GM12878 (cell line): ENCODE results near the gene SLC4A5. TPM values are rescaled to one million over a fixed set of nuclear protein-coding genes. Genes with fewer than 3 reads are reported as not detected.

Experiments
- ATAC-seq: fragments of 200-7000 bp; cut with Tn5 transposase; 3 replicates; pipeline ENCODE4 v1.9.1; 2020; ENCODE audit warnings: mild to moderate bottlenecking, moderate library complexity
- BruUV-seq: library from RNA; stranded (reverse); fragments of 400-500 nt; replicated peaks from 2 replicates; lab custom pipeline; 2021; lab: Mats Ljungman, UMichigan
- CTCF ChIA-PET: fragments of 300-600 bp; sonication (Branson Sonifier 250); formaldehyde crosslinking; extraction: SDS; loops from one replicate; lab custom pipeline; 2021; ENCODE audit warnings: inconsistent platforms; lab: Yijun Ruan, JAX
- POLR2A ChIA-PET: fragments of 350-600 bp; formaldehyde crosslinking; extraction: SDS; loops from one replicate; lab custom pipeline; 2021; ENCODE audit warnings: inconsistent platforms; lab: Charles Lee
- RAD21 ChIA-PET: fragments of 300-600 bp; sonication (Branson Sonifier 250); formaldehyde crosslinking; loops from one replicate; lab custom pipeline; 2023; ENCODE audit warnings: antibody characterized with exemption; ENCODE audit not compliant: unreplicated experiment; lab: Charles Lee
- SMC1A ChIA-PET: fragments of 300-600 bp; sonication (Branson Sonifier 250); formaldehyde crosslinking; loops from one replicate; lab custom pipeline; 2023; ENCODE audit not compliant: unreplicated experiment, uncharacterized antibody; lab: Charles Lee
- DNase-seq: peaks from one replicate; pipeline ENCODE4 v3.0.0-alpha.2; 2011; ENCODE audit warnings: low read depth, low spot score
- FAIRE-seq: peaks from 3 replicates; lab custom pipeline; 2011; peaks lifted over from hg19 to GRCh38; lab: Jason Lieb, UNC
- H2AFZ ChIP-seq: 2 replicates; pipeline ENCODE4 v1.6.0; 2011; ENCODE audit warnings: low read depth, low read length, control low read depth; ENCODE audit not compliant: control insufficient read depth
- H3K27ac ChIP-seq: 2 replicates; pipeline ENCODE4 v1.5.1; 2011; ENCODE audit warnings: control low read depth; ENCODE audit not compliant: control insufficient read depth, insufficient read depth
- H3K27me3 ChIP-seq, 2 experiments: replicated peaks in 1 of 2; 2 replicates each; pipeline versions ENCODE4 v1.6.0 to v1.6.1; 2011; ENCODE audit warnings: low read length in 1 of 2; ENCODE audit not compliant: control insufficient read depth in 2 of 2, insufficient read depth in 2 of 2
- H3K36me3 ChIP-seq, 2 experiments: 2 replicates each; pipeline ENCODE4 v1.5.1; 2011; ENCODE audit warnings: low read length in 1 of 2; ENCODE audit not compliant: control insufficient read depth in 2 of 2, insufficient read depth in 2 of 2
- H3K4me1 ChIP-seq: 2 replicates; pipeline ENCODE4 v1.6.1; 2011; ENCODE audit warnings: mild to moderate bottlenecking, low read length, moderate library complexity, mixed read lengths; ENCODE audit not compliant: control insufficient read depth, insufficient read depth
- H3K4me2 ChIP-seq: 2 replicates; pipeline ENCODE4 v1.6.0; 2011; ENCODE audit warnings: control low read depth; ENCODE audit not compliant: control insufficient read depth, insufficient read depth
- H3K4me3 ChIP-seq: fragments of 200-600 bp; sonication (generic); 2 replicates; pipeline ENCODE4 v1.5.1; 2016
- H3K79me2 ChIP-seq: 2 replicates; pipeline ENCODE4 v1.6.0; 2011; ENCODE audit warnings: low read length; ENCODE audit not compliant: control insufficient read depth, insufficient read depth
- H3K9ac ChIP-seq: 2 replicates; pipeline ENCODE4 v1.8.0; 2011; ENCODE audit warnings: low read length, control low read depth, mixed read lengths; ENCODE audit not compliant: control insufficient read depth, insufficient read depth
- H3K9me3 ChIP-seq: replicated peaks from 3 replicates; pipeline ENCODE4 v1.5.1; 2011; ENCODE audit warnings: mild to moderate bottlenecking, low read length; ENCODE audit not compliant: control insufficient read depth, insufficient read depth
- H4K20me1 ChIP-seq: 2 replicates; pipeline ENCODE4 v1.6.0; 2011; ENCODE audit not compliant: control insufficient read depth, insufficient read depth
- CHD1 ChIP-seq: IDR thresholded peaks from 2 replicates; pipeline ENCODE4 v1.6.1; 2012; ENCODE audit warnings: low read depth, low read length, improper control_type of control experiment
- CREB1 ChIP-seq: IDR thresholded peaks from 2 replicates; pipeline ENCODE4 v1.6.1; 2012; ENCODE audit warnings: low read depth, mild to moderate bottlenecking, inconsistent platforms
- EED ChIP-seq: sonication (generic); IDR thresholded peaks from 2 replicates; pipeline ENCODE4 v1.6.1; 2016; ENCODE audit warnings: antibody characterized with exemption, low read depth
- FOXK2 ChIP-seq: fragments of 450-650 bp; IDR thresholded peaks from 2 replicates; pipeline ENCODE4 v1.6.1; 2017; ENCODE audit warnings: mild to moderate bottlenecking, moderate library complexity
- JUND ChIP-seq: IDR thresholded peaks from 2 replicates; pipeline ENCODE4 v1.6.1; 2012; ENCODE audit warnings: low read depth, mild to moderate bottlenecking, low read length, improper control_type of control experiment, moderate library complexity
- NR2C1 ChIP-seq: fragments of 450-650 bp; IDR thresholded peaks from 2 replicates; pipeline ENCODE4 v1.6.1; 2017; ENCODE audit warnings: antibody characterized with exemption, mild to moderate bottlenecking, moderate library complexity
- NR2F1 ChIP-seq: fragments of 450-650 bp; conservative IDR thresholded peaks from 2 replicates; pipeline ENCODE4 v1.6.1; 2017; ENCODE audit warnings: mild to moderate bottlenecking
- POLR2A ChIP-seq: IDR thresholded peaks from 2 replicates; pipeline ENCODE4 v1.6.1; 2011; ENCODE audit warnings: low read depth, mild to moderate bottlenecking, low read length
- POLR2AphosphoS5 ChIP-seq: IDR thresholded peaks from 2 replicates; pipeline ENCODE4 v1.6.1; 2011; ENCODE audit warnings: mild to moderate bottlenecking, low read length, inconsistent platforms
- RELB ChIP-seq: fragments of 450-650 bp; IDR thresholded peaks from 2 replicates; pipeline ENCODE4 v1.6.1; 2017; ENCODE audit warnings: low read depth, mild to moderate bottlenecking, moderate library complexity
- RFX5 ChIP-seq: IDR thresholded peaks from 2 replicates; pipeline ENCODE4 v1.6.1; 2011; ENCODE audit warnings: low read depth, low read length, improper control_type of control experiment
- WGBS: methylation state at CpG from one replicate; pipeline ENCODE4 v1.1.6; 2016; ENCODE audit warnings: low lambda C conversion rate; ENCODE audit not compliant: insufficient replicate concordance, insufficient coverage; ENCODE audit errors: missing lambda C conversion rate; 5-methylcytosine and 5-hydroxymethylcytosine counted together
- in situ Hi-C: fragments of 300-500 bp; cut with MboI; formaldehyde crosslinking; loops from 9 replicates; pipeline ENCODE4 v1.14.3; 2018; ENCODE audit warnings: mixed read lengths
- intact Hi-C: fragments of 100-400 bp; cut with micrococcal nuclease; formaldehyde crosslinking; loops from one replicate; pipeline ENCODE4 v1.14.2; 2022; ENCODE audit not compliant: unreplicated experiment
- polyA plus RNA-seq, 11 experiments: library from polyadenylated mRNA; depleted of rRNA in 4 of 11; unstranded in 6 of 11; stranded (reverse) in 5 of 11; fragments of >200 nt; fragmentation: Nextera tagmentation in 4 of 11; fragmentation: Illumina TruSeq in 1 of 11; extraction: Ambion mirVana in 4 of 11; extraction: Trizol in 1 of 11; gene quantifications; 1 replicate in 1 of 11; 2 replicates in 10 of 11; pipeline versions ENCODE4 v1.2.1 to v1.2.3, GENCODE V29; 2011 to 2016; ENCODE audit warnings: inconsistent platforms in 2 of 11, missing spikeins in 2 of 11, low read depth in 1 of 11
- total RNA-seq, 4 experiments: library from RNA; depleted of rRNA in 3 of 4; stranded (reverse); fragments of >200 nt in 3 of 4; fragmentation: Illumina TruSeq in 1 of 4; extraction: Trizol in 1 of 4; gene quantifications; 2 replicates each; pipeline versions ENCODE4 v1.2.1 to v1.2.3, GENCODE V29; 2013 to 2021

SLC4A5 gene
- total and polyA plus RNA-seq, 10 of the 15 experiments (the other 5 are each of a cell fraction or from before 2014, with no cell fraction given) = 0.15 to 4.7 (median 1.6) TPM

GRCh38 chr2:74219846-74220486 lies 123.2 kb downstream of the SLC4A5 start:
- ATAC-seq (no peak), DNase-seq (no peak), FAIRE-seq (no peak)
- 81% methylated on average over 5 of the region's 5 CpGs for WGBS
- ChIA-PET POLR2A (no interaction called here), SMC1A (no interaction called here), CTCF (interaction anchor here (1.5 kb wide), 1 partner anchor 30 kb away, joined by 4 read pairs; no protein-coding TSS in a partner anchor), RAD21 (no interaction called here)
- H3K4me2 ChIP-seq = no peak overlapping the region
- no peaks in the 10 kb centered on the region for H3K9me3 ChIP-seq
- peaks cover 3 to 21% of the 10 kb centered on the region in 2 experiments; a peak in 3 of 4 replicates for H3K36me3 ChIP-seq
- no TSS peak for BruUV-seq
- no peaks in the 10 kb centered on the region for H3K79me2 ChIP-seq
- no peak overlapping the region for H2AFZ ChIP-seq
- H3K4me3 ChIP-seq = no peak overlapping the region
- H3K27ac ChIP-seq = no peak overlapping the region
- intact Hi-C loops (no loop called here), in situ Hi-C loops (no loop called here)
- H3K27me3 ChIP-seq = no peaks in the 10 kb centered on the region
- H4K20me1 ChIP-seq = no peaks in the 10 kb centered on the region
- no peak overlapping the region for H3K9ac ChIP-seq
- no peak for TF ChIP-seq EED
- peak; percentile 23; the same call in 1 of the 2 replicates for TF ChIP-seq POLR2AphosphoS5
- TF ChIP-seq FOXK2 = no peak
- TF ChIP-seq POLR2A = 0 out of 2 replicates have a peak, but pooled peaks have one; percentile 33
- no peaks in the 10 kb centered on the region for H3K4me1 ChIP-seq

DNA sequence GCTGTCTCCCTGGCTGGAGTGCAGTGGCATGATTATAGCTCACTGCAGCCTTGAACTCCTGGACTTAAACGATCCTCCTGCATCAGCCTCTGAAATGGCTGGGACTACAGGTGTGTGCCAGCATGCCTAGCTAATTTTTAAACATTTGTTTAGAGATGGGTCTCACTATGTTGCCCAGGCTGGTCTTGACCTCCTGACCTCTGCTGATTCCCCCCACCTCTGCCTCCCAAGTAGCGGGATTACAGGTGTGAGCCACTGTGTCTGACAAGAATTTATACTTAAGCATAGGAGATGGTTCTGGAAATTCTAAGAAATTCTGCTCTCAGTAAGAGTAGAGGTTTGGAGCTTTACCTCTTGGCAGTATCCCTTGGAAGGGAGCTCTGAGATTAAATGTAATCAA lies 126.6 kb downstream of the SLC4A5 start:
- no peaks in the 10 kb centered on the region; the same call in 1 of the 2 replicates for H3K4me1 ChIP-seq
- TF ChIP-seq JUND (no peak), RFX5 (no peak), CREB1 (no peak), NR2F1 (peak; percentile 55; the same call in 1 of the 2 replicates), NR2C1 (no peak), RELB (no peak), CHD1 (no peak)
- DNase-seq (no peak), FAIRE-seq (no peak), ATAC-seq (no peak)
- intact Hi-C loops = no loop called here
- H3K4me2 ChIP-seq = no peak overlapping the region
- peaks cover 8 to 37% of the 10 kb centered on the region in 2 experiments for H3K36me3 ChIP-seq
- CTCF ChIA-PET = interaction anchor here (1.2 to 1.6 kb wide), 7 partner anchors 10 to 70 kb away, joined by 3 to 12 read pairs (median 4); no protein-coding TSS in a partner anchor
- POLR2A ChIA-PET = interaction anchor here (0.7 kb wide), 1 partner anchor 16 kb away, joined by 4 read pairs; no protein-coding TSS in a partner anchor
- H3K4me3 ChIP-seq = no peak overlapping the region
- H4K20me1 ChIP-seq = no peaks in the 10 kb centered on the region
- SMC1A ChIA-PET = interaction anchor here (1.0 to 1.9 kb wide), 6 partner anchors 9 to 390 kb away, joined by 3 to 11 read pairs (median 4); no protein-coding TSS in a partner anchor
- in situ Hi-C loops = no loop called here
- H3K79me2 ChIP-seq = no peaks in the 10 kb centered on the region
- H3K9me3 ChIP-seq = no peaks in the 10 kb centered on the region
- no TSS peak for BruUV-seq
- RAD21 ChIA-PET = interaction anchor here (0.6 to 2.9 kb wide), 3 partner anchors 12 to 460 kb away, joined by 3 to 10 read pairs (median 3); no protein-coding TSS in a partner anchor
- H3K9ac ChIP-seq = no peak overlapping the region
- 64% methylated on average over 2 of the region's 2 CpGs for WGBS
- H3K27ac ChIP-seq = no peak overlapping the region
- no peak overlapping the region for H2AFZ ChIP-seq
- H3K27me3 ChIP-seq = no peaks in the 10 kb centered on the region
